ENCODE results near the gene CFAP210.

Gene CFAP210

GRCh38 chr2:169694113-169694893, at the start of gene CFAP210, which contains the start of gene PHOSPHO2:
CFAP210 (minus strand) TSS chr2:169694405; CDS start chr2:169694327, 78 bp downstream.
PHOSPHO2 (plus strand) TSS chr2:169694469; CDS start chr2:169700972, 6,503 bp downstream.
- H3K4me1 Mint-ChIP-seq (ENCODE audit: low read depth) = peaks cover 17% of the 10 kb centered on the region

GRCh38 chr2:169743549-169743948, 49.3 kb upstream of the CFAP210 start:
- H3K27me3 Mint-ChIP-seq (ENCODE audit: low read depth) = no peaks in the 10 kb centered on the region
- H3K4me3 Mint-ChIP-seq = no peak overlapping the region
- H3K36me3 Mint-ChIP-seq (ENCODE audit: low read depth) = peaks cover 4% of the 10 kb centered on the region

More at GRCh38 chr2:169694113-169694893, at the start of gene CFAP210, which contains the start of gene PHOSPHO2:
- peaks cover 16% of the 10 kb centered on the region for H3K9me3 Mint-ChIP-seq
- H3K27ac Mint-ChIP-seq = peak within 1 kb of the TSS; percentile 84
- peak within 1 kb of the TSS; percentile 83 for H3K4me3 Mint-ChIP-seq
- peaks cover 3% of the 10 kb centered on the region for H3K36me3 Mint-ChIP-seq (ENCODE audit: low read depth)
- DNase-seq (ENCODE audit: low spot score) = peak; percentile 98
- peaks cover 32% of the 10 kb centered on the region for H3K27me3 Mint-ChIP-seq (ENCODE audit: low read depth)

GRCh38 chr2:169739351-169739750, 45.1 kb upstream of the CFAP210 start:
- no peak overlapping the region for H3K27ac Mint-ChIP-seq
- DNase-seq (ENCODE audit: low spot score) = no peak
- no peaks in the 10 kb centered on the region for H3K9me3 Mint-ChIP-seq
- peaks cover 3% of the 10 kb centered on the region for H3K36me3 Mint-ChIP-seq (ENCODE audit: low read depth)
- H3K27me3 Mint-ChIP-seq (ENCODE audit: low read depth) = peaks cover 19% of the 10 kb centered on the region
- no peak overlapping the region for H3K4me3 Mint-ChIP-seq
- H3K4me1 Mint-ChIP-seq (ENCODE audit: low read depth) = peaks cover 2% of the 10 kb centered on the region

More at GRCh38 chr2:169743549-169743948, 49.3 kb upstream of the CFAP210 start:
- Mint-ChIP-seq H3K4me1 (ENCODE audit: low read depth) (no peaks in the 10 kb centered on the region), H3K27ac (no peak overlapping the region), H3K9me3 (no peaks in the 10 kb centered on the region)
- DNase-seq (ENCODE audit: low spot score) = no peak

GRCh38 chr2:169738566-169739229, 44.5 kb upstream of the CFAP210 start:
- H3K27ac Mint-ChIP-seq = no peak overlapping the region
- DNase-seq (ENCODE audit: low spot score) = no peak
- H3K36me3 Mint-ChIP-seq (ENCODE audit: low read depth) = no peaks in the 10 kb centered on the region
- H3K9me3 Mint-ChIP-seq = no peaks in the 10 kb centered on the region
- peaks cover 3% of the 10 kb centered on the region for H3K4me1 Mint-ChIP-seq (ENCODE audit: low read depth)
- peaks cover 19% of the 10 kb centered on the region for H3K27me3 Mint-ChIP-seq (ENCODE audit: low read depth)
- no peak overlapping the region for H3K4me3 Mint-ChIP-seq

- Mint-ChIP-seq H3K27me3 (ENCODE audit: low read depth) (peaks cover 34% of the 10 kb centered on the region), H3K36me3 (ENCODE audit: low read depth) (no peaks in the 10 kb centered on the region), H3K4me3 (no peak overlapping the region), H3K4me1 (ENCODE audit: low read depth) (peaks cover 11% of the 10 kb centered on the region), H3K27ac (no peak overlapping the region), H3K9me3 (no peaks in the 10 kb centered on the region)
- DNase-seq (ENCODE audit: low spot score) = no peak
Measured at GRCh38 chr2:169736902-169737301, 42.7 kb upstream of the CFAP210 start.

- Mint-ChIP-seq H3K9me3 (no peaks in the 10 kb centered on the region), H3K4me3 (peak overlapping the region; percentile 35), H3K4me1 (ENCODE audit: low read depth) (peaks cover 11% of the 10 kb centered on the region), H3K27ac (no peak overlapping the region), H3K27me3 (ENCODE audit: low read depth) (peaks cover 34% of the 10 kb centered on the region), H3K36me3 (ENCODE audit: low read depth) (no peaks in the 10 kb centered on the region)
- no peak for DNase-seq (ENCODE audit: low spot score)
Measured at GRCh38 chr2:169735623-169736022, 41.4 kb upstream of the CFAP210 start.

- Mint-ChIP-seq H3K4me3 (peak overlapping the region; percentile 79), H3K9me3 (no peaks in the 10 kb centered on the region), H3K36me3 (ENCODE audit: low read depth) (no peaks in the 10 kb centered on the region), H3K27ac (no peak overlapping the region), H3K4me1 (ENCODE audit: low read depth) (peaks cover 11% of the 10 kb centered on the region), H3K27me3 (ENCODE audit: low read depth) (peaks cover 34% of the 10 kb centered on the region)
- DNase-seq (ENCODE audit: low spot score) = peak; percentile 38
Measured at GRCh38 chr2:169734169-169734847, 40.1 kb upstream of the CFAP210 start.

GRCh38 chr2:169732583-169733358, 38.6 kb upstream of the CFAP210 start:
- Mint-ChIP-seq H3K9me3 (no peaks in the 10 kb centered on the region), H3K4me3 (peak overlapping the region; percentile 93), H3K27ac (no peak overlapping the region), H3K27me3 (ENCODE audit: low read depth) (peaks cover 34% of the 10 kb centered on the region), H3K4me1 (ENCODE audit: low read depth) (peaks cover 11% of the 10 kb centered on the region), H3K36me3 (ENCODE audit: low read depth) (no peaks in the 10 kb centered on the region)
- no peak for DNase-seq (ENCODE audit: low spot score)

GRCh38 chr2:169732075-169732474, 37.9 kb upstream of the CFAP210 start:
- H3K27ac Mint-ChIP-seq = no peak overlapping the region
- no peak for DNase-seq (ENCODE audit: low spot score)
- no peaks in the 10 kb centered on the region for H3K36me3 Mint-ChIP-seq (ENCODE audit: low read depth)
- H3K4me3 Mint-ChIP-seq = peak overlapping the region; percentile 4
- H3K9me3 Mint-ChIP-seq = no peaks in the 10 kb centered on the region
- H3K4me1 Mint-ChIP-seq (ENCODE audit: low read depth) = peaks cover 11% of the 10 kb centered on the region
- H3K27me3 Mint-ChIP-seq (ENCODE audit: low read depth) = peaks cover 34% of the 10 kb centered on the region

GRCh38 chr2:169729274-169729605, 35.0 kb upstream of the CFAP210 start:
- H3K36me3 Mint-ChIP-seq (ENCODE audit: low read depth) = no peaks in the 10 kb centered on the region
- no peak overlapping the region for H3K27ac Mint-ChIP-seq
- DNase-seq (ENCODE audit: low spot score) = no peak
- peaks cover 18% of the 10 kb centered on the region for H3K27me3 Mint-ChIP-seq (ENCODE audit: low read depth)
- H3K4me3 Mint-ChIP-seq = no peak overlapping the region
- H3K4me1 Mint-ChIP-seq (ENCODE audit: low read depth) = peaks cover 8% of the 10 kb centered on the region
- no peaks in the 10 kb centered on the region for H3K9me3 Mint-ChIP-seq

- Mint-ChIP-seq H3K27ac (no peak overlapping the region), H3K9me3 (no peaks in the 10 kb centered on the region), H3K27me3 (ENCODE audit: low read depth) (peaks cover 6% of the 10 kb centered on the region), H3K4me1 (ENCODE audit: low read depth) (no peaks in the 10 kb centered on the region), H3K4me3 (no peak overlapping the region), H3K36me3 (ENCODE audit: low read depth) (no peaks in the 10 kb centered on the region)
- DNase-seq (ENCODE audit: low spot score) = no peak
Measured at GRCh38 chr2:169727065-169727464, 32.9 kb upstream of the CFAP210 start.

GRCh38 chr2:169721016-169721415, 26.8 kb upstream of the CFAP210 start:
- peaks cover 5% of the 10 kb centered on the region for H3K4me1 Mint-ChIP-seq (ENCODE audit: low read depth)
- peaks cover 4% of the 10 kb centered on the region for H3K27me3 Mint-ChIP-seq (ENCODE audit: low read depth)
- no peaks in the 10 kb centered on the region for H3K9me3 Mint-ChIP-seq
- no peak for DNase-seq (ENCODE audit: low spot score)
- no peaks in the 10 kb centered on the region for H3K36me3 Mint-ChIP-seq (ENCODE audit: low read depth)
- no peak overlapping the region for H3K4me3 Mint-ChIP-seq
- no peak overlapping the region for H3K27ac Mint-ChIP-seq

- peaks cover 2% of the 10 kb centered on the region for H3K27me3 Mint-ChIP-seq (ENCODE audit: low read depth)
- DNase-seq (ENCODE audit: low spot score) = no peak
- H3K9me3 Mint-ChIP-seq = no peaks in the 10 kb centered on the region
- H3K36me3 Mint-ChIP-seq (ENCODE audit: low read depth) = no peaks in the 10 kb centered on the region
- no peak overlapping the region for H3K4me3 Mint-ChIP-seq
- H3K27ac Mint-ChIP-seq = no peak overlapping the region
- H3K4me1 Mint-ChIP-seq (ENCODE audit: low read depth) = peaks cover 8% of the 10 kb centered on the region
Measured at GRCh38 chr2:169718930-169719504, 24.8 kb upstream of the CFAP210 start.
